ENCODE measurements around the gene FSTL3.
"Not testable (repeated sequence)": the region's sequence is repeated elsewhere in the genome, so short reads cannot be mapped to it uniquely, and the experiment has no call there.

FSTL3 gene

DNA sequence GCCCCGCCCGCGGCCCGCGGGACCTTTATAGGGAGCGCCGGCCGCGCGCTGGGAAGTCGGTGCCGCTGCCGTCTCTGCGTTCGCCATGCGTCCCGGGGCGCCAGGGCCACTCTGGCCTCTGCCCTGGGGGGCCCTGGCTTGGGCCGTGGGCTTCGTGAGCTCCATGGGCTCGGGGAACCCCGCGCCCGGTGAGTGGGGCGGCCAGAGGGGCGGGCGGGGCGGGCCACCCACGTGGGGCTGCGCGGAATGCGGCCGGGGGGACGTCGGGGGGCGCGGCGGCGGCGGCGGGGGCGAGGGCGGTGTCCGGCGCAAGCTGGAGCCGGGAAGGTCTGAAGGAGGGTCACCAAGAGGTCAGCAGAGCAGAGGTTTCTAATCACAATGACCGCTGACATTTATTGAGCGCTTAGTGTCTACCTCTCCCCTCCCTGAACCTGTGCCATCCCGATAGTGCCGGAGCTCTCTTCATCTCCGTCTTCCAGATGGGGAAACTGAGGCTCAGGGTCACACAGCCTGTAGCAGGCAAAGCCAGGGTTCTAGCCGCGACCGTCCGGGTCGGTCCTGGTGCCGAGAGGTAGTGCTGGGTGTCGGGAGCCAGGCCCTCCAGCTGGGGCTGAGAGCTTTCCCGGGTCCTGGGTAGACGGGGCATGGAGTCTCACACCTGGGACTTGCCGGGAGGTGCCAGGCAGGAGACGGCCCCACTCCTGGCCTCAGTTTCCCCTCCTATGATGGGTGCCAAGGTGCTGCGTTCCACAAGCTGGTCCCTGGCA is at the start of gene FSTL3:
FSTL3 (plus strand) TSS at position 54 of the 767 bp plus-strand sequence; CDS start at position 86, 32 bp downstream.
- no peak for DNase-seq (ENCODE audit: low spot score)

GRCh38 chr19:626566-626965 is 49.6 kb upstream of the FSTL3 start:
- DNase-seq (ENCODE audit: low spot score) = not testable (repeated sequence)

DNA sequence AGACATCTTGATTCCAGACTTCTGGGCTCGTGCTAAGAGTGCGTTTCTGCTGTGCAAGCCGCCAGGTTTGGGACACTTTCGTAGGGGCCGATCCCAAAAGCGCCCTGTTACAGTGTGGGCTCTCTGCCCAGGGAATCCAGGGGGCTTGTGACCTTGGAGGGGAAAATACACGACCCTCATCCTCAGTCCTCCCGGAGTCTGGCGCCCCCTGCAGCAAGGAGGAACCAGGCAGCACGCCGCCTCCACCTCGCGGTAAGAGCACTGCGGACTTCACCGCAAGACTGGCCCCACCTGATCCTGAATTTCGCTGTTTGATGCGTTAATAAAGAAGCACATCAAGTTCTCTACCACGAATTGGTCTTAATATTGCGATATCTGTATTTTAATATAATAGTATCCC is 48.0 kb upstream of the FSTL3 start:
- no peak for DNase-seq (ENCODE audit: low spot score)

GRCh38 chr19:629515-629914 is 46.7 kb upstream of the FSTL3 start:
- not testable (repeated sequence) for DNase-seq (ENCODE audit: low spot score)

DNA sequence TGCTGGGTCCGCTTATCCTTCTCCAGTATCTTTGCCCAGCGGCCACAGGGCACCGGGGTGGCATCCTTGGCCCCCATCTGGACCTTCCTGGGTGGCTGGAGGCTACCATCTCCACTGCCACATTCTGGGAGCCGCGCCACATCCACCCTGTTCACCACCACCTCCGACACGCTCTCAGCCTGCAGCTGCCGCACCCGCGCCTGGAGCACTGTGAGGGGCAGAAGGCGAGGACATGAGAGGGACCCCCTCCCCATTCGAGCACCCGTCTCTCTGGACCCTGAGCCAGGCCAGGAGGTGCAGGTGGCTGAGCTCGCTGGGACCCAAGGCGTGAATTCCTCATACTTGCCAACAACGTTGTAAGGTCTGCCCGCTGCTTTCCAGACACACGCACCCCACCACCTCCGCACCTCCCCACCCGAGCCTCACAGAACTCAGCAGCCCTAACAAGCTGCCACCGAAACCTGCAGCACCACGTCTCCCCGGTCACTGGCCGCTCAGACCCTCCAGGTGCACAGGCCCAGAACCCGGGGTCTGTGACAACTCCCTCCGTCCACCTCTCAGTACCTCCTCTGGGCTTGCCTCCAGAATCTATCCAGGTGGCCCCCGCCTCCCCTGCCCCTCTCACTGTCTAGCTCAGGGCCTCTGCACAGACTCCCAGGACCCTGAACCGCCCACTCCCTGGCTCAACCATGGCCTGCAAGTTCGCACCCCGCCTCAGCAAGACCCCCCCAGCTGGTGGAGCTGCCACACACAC is 46.1 kb upstream of the FSTL3 start:
- DNase-seq (ENCODE audit: low spot score) = no peak

DNA sequence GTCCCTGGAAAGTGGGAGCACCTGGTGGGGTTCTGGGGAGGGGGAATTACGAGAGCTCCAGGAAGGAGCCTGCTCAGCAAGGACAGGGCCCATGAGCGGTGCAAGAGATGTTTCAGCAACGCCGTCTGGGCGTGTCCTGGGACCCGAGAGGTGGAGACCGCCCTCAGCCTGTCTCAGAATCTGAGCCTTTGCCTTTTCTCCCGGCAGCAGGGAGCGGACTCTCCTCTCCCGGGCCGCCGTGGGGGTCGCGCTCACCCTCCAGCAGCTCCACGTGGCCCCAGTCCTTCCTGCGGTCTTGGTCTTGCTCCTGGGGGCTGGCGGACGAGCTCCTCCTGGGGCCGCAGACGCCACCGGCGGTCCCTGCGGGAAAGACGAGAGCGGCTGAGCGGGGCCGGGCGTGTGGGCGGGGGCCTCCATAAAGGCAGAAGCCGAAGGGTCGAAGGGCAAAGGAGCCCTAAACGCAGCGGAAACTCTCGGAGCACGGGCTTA is 43.6 kb upstream of the FSTL3 start:
- DNase-seq (ENCODE audit: low spot score) = peak; percentile 58

GRCh38 chr19:633068-633785 is 43.0 kb upstream of the FSTL3 start, which contains the start of gene POLRMT:
TSS of gene POLRMT (minus strand) at chr19:633537. CDS start at chr19:633512, 25 bp downstream.
- peak; percentile 99 for DNase-seq (ENCODE audit: low spot score)

DNA sequence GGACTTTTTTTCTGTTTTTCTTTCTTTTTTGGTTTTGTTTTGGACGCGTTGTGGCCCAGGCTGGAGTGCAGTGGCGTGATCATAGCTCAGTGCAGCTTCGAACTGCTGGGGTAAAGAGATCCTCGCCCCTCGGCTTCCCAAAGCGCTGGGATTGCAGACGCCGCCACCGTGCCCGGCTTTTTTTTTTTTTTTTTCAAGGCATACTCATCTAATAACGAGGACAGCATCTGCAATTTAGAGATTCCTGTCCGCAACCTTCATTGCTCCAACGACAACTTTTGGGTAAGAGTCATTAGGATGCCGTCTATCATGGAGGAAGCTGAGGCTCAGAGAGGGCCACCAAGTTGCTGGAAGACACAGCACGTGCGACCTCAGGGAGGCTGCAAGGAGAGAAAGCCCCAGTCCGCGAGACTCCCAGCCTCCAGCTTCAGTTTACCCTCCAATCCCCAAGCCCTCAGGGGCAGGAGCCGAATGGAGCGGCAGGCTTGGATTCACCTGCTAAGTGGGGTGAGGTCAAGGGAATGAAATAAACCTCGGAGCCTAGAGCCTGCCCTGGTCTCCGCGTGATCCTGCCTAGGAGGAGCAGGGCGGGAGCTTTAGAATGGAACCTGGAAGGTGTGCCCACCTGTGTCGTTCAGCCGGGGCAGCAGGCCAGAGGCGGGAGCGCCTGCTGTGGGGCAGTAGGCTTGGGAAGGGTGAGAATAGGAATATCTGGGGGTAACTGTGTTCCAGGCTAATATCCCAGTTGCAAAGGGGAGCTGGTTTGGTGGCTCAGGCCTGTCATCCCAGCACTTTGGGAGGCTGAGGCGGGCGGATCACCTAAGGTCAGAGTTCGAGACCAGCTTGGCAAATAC is 42.2 kb upstream of the FSTL3 start:
- DNase-seq (ENCODE audit: low spot score) = no peak

- no peak for DNase-seq (ENCODE audit: low spot score)
Measured at GRCh38 chr19:634975-635652, 41.1 kb upstream of the FSTL3 start.

GRCh38 chr19:638906-639252 is 37.3 kb upstream of the FSTL3 start:
- no peak for DNase-seq (ENCODE audit: low spot score)

- peak; percentile 92 for DNase-seq (ENCODE audit: low spot score)
Measured at GRCh38 chr19:639253-640160, 36.7 kb upstream of the FSTL3 start, which contains the start of gene FGF22. TSS of gene FGF22 (plus strand) at chr19:639879. CDS start at chr19:639926, 47 bp downstream.

DNA sequence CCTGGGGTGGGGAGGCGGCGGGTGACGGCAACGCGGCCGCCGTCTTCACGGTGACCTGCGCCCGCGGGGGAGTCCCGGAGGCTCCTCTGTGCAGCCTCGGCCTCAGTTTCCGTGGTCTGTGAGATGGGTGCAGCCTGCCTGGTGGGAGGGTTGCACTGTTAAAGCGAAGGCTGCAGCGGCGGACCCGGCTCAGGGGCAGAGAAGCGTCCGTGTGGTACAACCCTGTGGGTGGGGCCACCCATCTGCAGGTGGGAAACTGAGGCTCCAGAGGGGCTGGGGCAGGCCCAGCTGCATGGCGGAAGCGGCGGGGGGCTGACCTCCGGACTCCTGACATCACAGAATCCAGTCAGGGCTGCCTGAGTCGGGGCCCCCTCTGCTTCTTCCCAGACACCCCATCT is 36.0 kb upstream of the FSTL3 start:
- no peak for DNase-seq (ENCODE audit: low spot score)

DNA sequence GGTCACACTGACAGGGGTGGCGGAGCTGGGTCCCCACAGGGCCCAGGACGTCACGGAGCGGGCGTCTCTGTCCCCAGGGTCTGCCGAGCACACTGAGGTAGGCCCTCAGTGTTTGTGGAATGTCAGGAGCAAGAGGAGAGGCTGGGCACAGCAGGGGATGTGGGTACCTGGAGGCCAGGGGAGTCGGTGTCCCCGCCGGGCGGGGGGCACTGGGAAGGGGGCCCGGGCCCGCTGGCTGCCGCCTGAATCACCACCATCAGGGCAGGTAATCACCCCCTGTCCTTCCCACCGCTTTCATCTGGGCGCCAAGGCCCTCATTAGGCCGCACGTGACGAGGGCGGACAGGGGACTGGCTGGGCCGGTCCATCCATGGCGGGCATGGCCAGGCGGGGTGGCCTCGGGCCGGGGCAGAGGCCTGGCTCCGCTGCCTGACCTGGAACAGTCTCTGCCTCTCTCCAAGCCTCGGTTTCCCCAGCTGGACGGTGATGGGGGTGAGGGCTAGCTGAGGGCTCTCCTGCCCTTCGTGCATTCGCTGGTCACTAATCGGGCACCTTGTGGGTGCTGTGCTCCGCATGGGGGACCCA is 35.5 kb upstream of the FSTL3 start:
- DNase-seq (ENCODE audit: low spot score) = no peak

- DNase-seq (ENCODE audit: low spot score) = no peak
Measured at GRCh38 chr19:641702-642101, 34.5 kb upstream of the FSTL3 start.

DNA sequence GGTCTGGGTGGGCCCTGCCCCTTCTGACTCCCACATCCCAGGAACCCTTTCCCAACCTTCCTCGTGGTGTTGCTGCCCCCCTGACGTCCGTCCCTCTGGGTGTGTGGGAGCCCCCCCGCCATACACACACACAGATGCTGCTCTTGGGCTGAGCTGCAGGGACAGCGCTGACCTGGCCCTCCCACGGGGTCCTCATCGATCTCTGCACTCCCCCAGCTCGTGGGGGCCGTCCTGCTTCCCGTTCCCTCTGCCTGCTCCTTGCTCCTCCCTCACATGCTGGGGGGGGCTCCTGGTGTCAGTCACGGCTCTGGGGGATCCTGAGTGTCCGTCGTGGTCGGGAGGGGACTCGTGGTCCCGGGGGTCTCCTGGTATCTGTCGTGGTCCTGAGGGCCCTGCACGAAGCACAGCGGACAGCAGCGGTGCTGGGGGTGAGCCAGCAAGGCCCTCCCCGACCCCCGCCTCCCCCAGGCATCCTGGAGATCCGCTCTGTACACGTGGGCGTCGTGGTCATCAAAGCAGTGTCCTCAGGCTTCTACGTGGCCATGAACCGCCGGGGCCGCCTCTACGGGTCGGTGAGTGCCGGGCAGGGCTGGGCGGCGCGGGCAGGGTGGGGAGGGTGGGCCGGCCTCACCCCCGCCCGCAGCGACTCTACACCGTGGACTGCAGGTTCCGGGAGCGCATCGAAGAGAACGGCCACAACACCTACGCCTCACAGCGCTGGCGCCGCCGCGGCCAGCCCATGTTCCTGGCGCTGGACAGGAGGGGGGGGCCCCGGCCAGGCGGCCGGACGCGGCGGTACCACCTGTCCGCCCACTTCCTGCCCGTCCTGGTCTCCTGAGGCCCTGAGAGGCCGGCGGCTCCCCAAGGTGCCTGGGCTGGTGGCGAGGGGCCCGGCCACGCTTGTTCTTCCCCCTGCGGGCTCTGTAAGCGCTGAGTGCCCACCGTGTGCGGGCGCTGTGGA is 33.1 kb upstream of the FSTL3 start:
- no peak for DNase-seq (ENCODE audit: low spot score)

DNA sequence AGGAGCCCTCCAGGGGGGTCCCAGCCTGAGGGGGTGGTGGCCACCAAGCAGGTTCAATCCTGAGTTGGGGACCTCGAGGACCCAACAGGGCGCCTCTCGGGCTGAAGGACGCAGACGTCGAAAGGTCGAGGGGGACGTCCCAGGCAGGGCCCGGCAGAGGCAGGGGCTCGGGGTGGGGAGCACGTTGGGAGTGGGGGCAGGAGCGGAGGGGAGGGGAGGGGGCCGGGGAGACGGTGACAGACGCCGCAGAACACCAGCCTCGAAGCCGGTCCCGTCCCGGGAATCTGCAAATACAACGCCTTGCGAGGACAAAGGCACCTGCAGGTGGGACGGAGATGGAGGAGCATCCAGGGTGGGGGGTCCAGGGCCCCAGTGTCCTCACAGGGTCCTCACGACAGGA is 32.5 kb upstream of the FSTL3 start:
- DNase-seq (ENCODE audit: low spot score) = no peak

GRCh38 chr19:644363-644762 is 31.8 kb upstream of the FSTL3 start:
- no peak for DNase-seq (ENCODE audit: low spot score)

GRCh38 chr19:644789-645188 is 31.4 kb upstream of the FSTL3 start:
- DNase-seq (ENCODE audit: low spot score) = no peak

Measured in activated CD4-positive, alpha-beta T cell treated with anti-CD3 and anti-CD28 coated beads, Interleukin-2, Interleukin-4, amounts not matched to agents 100 ng/mL and 50 ng/mL, durations not matched to agents 16 hours and 8 hours (primary cell).